Kidney (tissue), 14 donors: Measurements from ENCODE around the gene TMEM125. TPM values are rescaled to one million over a fixed set of nuclear protein-coding genes. Genes with fewer than 3 reads are reported as not detected.

ENCODE experiments used
- DNase-seq, 5 donors: peaks; one replicate each; pipeline ENCODE4 v3.0.0-alpha.2; 2013 to 2020
- FAIRE-seq: peaks from 2 replicates; lab custom pipeline; 2012; peaks lifted over from hg19 to GRCh38; lab: Jason Lieb, UNC
- H3K27ac ChIP-seq, 2 donors: one replicate each; pipeline ENCODE4 v1.7.0; 2013; ENCODE audit warnings: low read depth in 2 of 2, low read length in 2 of 2, inconsistent platforms in 1 of 2
- H3K27me3 ChIP-seq: one replicate; pipeline ENCODE4 v1.7.1; 2013; ENCODE audit warnings: low read length, inconsistent platforms; ENCODE audit not compliant: control insufficient read depth, insufficient read depth
- H3K36me3 ChIP-seq, 3 donors: one replicate each; pipeline versions ENCODE4 v1.7.0 to v1.7.1; 2013; ENCODE audit warnings: low read length in 3 of 3, control low read depth in 1 of 3, inconsistent platforms in 1 of 3; ENCODE audit not compliant: insufficient read depth in 3 of 3, control insufficient read depth in 2 of 3
- H3K4me1 ChIP-seq, 3 donors: one replicate each; pipeline versions ENCODE4 v1.7.0 to v1.7.1; 2013; ENCODE audit warnings: low read length in 3 of 3, inconsistent platforms in 1 of 3, low read depth in 1 of 3; ENCODE audit not compliant: control insufficient read depth in 2 of 3, insufficient read depth in 2 of 3
- H3K4me3 ChIP-seq, 3 donors: one replicate each; pipeline versions ENCODE4 v1.7.0 to v1.8.1; 2013; ENCODE audit warnings: low read length in 3 of 3, control low read depth in 1 of 3, inconsistent platforms in 1 of 3
- H3K9ac ChIP-seq, 3 donors: one replicate each; pipeline versions ENCODE4 v1.7.0 to v1.7.1; 2013; ENCODE audit warnings: low read length in 3 of 3, control low read depth in 1 of 3, inconsistent platforms in 1 of 3
- H3K9me3 ChIP-seq, 3 donors: one replicate each; pipeline versions ENCODE4 v1.7.0 to v1.7.1; 2013; ENCODE audit warnings: low read length in 3 of 3, control low read depth in 1 of 3, inconsistent platforms in 1 of 3; ENCODE audit not compliant: control insufficient read depth in 2 of 3, insufficient read depth in 1 of 3
- CTCF ChIP-seq: IDR thresholded peaks from 3 replicates; pipeline ENCODE4 v1.5.1; 2012; ENCODE audit warnings: mild to moderate bottlenecking, moderate library complexity, borderline replicate concordance; ENCODE audit not compliant: insufficient read depth; ENCODE audit errors: extremely low read depth
- intact Hi-C: fragments of 100-400 bp; cut with DNase I; formaldehyde crosslinking; loops from one replicate; pipeline ENCODE4 v1.11.1; 2022
- polyA plus RNA-seq: library from polyadenylated mRNA; stranded (reverse); fragments of 350-450 nt; fragmentation: Illumina TruSeq; extraction: RNeasy Lipid Tissue Mini Kit (QIAGEN cat#74804); gene quantifications from one replicate; pipeline ENCODE4 v1.2.3, GENCODE V29; 2014; ENCODE audit warnings: low read depth, low replicate concordance; ENCODE audit not compliant: insufficient read depth
- total RNA-seq: library from RNA; stranded (reverse); fragmentation: NEBNext Ultra II Directional; extraction: Animal tissue kit (Norgen Biotek cat#: 25700); gene quantifications from one replicate; pipeline ENCODE4 v1.2.1, GENCODE V29; 2021
- donor health status: control.
- donor health status: control.
- donor health status: control.
- donor health status: control.
- donor health status: control.
- donor health status: DM: yes; HTN: yes; CAD: no.
- donor health status: Normal renal cell carcinoma (clear cell type).

TMEM125 gene
- total and polyA plus RNA-seq, 2 donors from 2014 or later, result 17.5 to 22.0 TPM

- H3K27me3 ChIP-seq, result no peaks in the 10 kb centered on the region
- intact Hi-C loops, result no loop called here
- FAIRE-seq (no peak), DNase-seq (peak in 1 of 5 donors; percentile 27)
- no peaks in the 10 kb centered on the region for H3K36me3 ChIP-seq
- H3K4me1 ChIP-seq, result peaks cover 0 to 5% (median 0%) of the 10 kb centered on the region in 3 donors
- H3K9me3 ChIP-seq, result no peaks in the 10 kb centered on the region
- no peak overlapping the region for H3K9ac ChIP-seq
- TF ChIP-seq CTCF, result no peak
- no peak overlapping the region for H3K4me3 ChIP-seq
- no peak overlapping the region for H3K27ac ChIP-seq
Measured at GRCh38 chr1:43316738-43317520, 47.1 kb downstream of the TMEM125 start.

GRCh38 chr1:43317817-43318471 lies 48.2 kb downstream of the TMEM125 start:
- no peaks in the 10 kb centered on the region for H3K9me3 ChIP-seq
- no peak overlapping the region for H3K27ac ChIP-seq
- no peak overlapping the region for H3K9ac ChIP-seq
- no peak for FAIRE-seq
- intact Hi-C loops, result no loop called here
- no peak for TF ChIP-seq CTCF
- H3K4me1 ChIP-seq, result peaks cover 0 to 5% (median 0%) of the 10 kb centered on the region in 3 donors
- H3K27me3 ChIP-seq, result no peaks in the 10 kb centered on the region
- no peak overlapping the region for H3K4me3 ChIP-seq
- no peaks in the 10 kb centered on the region for H3K36me3 ChIP-seq
- DNase-seq, result peak in 1 of 5 donors; percentile 42

- Histone ChIP-seq H3K36me3 (no peaks in the 10 kb centered on the region), H3K27ac (no peak overlapping the region), H3K4me3 (no peak overlapping the region), H3K9me3 (no peaks in the 10 kb centered on the region), H3K4me1 (peaks cover 0 to 5% (median 0%) of the 10 kb centered on the region in 3 donors), H3K27me3 (no peaks in the 10 kb centered on the region), H3K9ac (no peak overlapping the region)
- DNase-seq (peak in 1 of 5 donors; percentile 13), FAIRE-seq (no peak)
- TF ChIP-seq CTCF, result no peak
- intact Hi-C loops, result no loop called here
Measured at GRCh38 chr1:43318831-43319230, 49.0 kb downstream of the TMEM125 start.
